ENCODE results near the gene FASN. TPM values are rescaled to one million over a fixed set of nuclear protein-coding genes. Genes with fewer than 3 reads are reported as not detected.
A peak's percentile ranks its signal among the peaks of the same experiment; 100 is the strongest.

The FASN gene
- total and polyA plus RNA-seq, 2 of the 4 experiments (the other 2 are of a cell fraction) = 12.4 to 56.0 TPM

GRCh38 chr17:82096709-82097183 is 1.3 kb downstream of the FASN start:
- H3K4me1 ChIP-seq (ENCODE audit: control insufficient read depth, insufficient read depth, low read length) = peaks cover 13% of the 10 kb centered on the region
- ATAC-seq (ENCODE audit: low read depth) (no peak), DNase-seq (no peak)
- peak overlapping the region; percentile 96 for H3K14ac ChIP-seq (replicated peaks; ENCODE audit: low read depth, low read length)
- H4K91ac ChIP-seq (ENCODE audit: insufficient read depth, low read depth, low read length) = peak overlapping the region; percentile 62; the same call in 1 of the 2 replicates
- H3K9me1 ChIP-seq (ENCODE audit: insufficient read depth, low read length) = peaks cover 5% of the 10 kb centered on the region; the same call in 1 of the 2 replicates
- no peak for TF ChIP-seq RCOR1 (IDR thresholded peaks at IDR 0.05; ENCODE audit: insufficient replicate concordance, low read length)
- no peak for TF ChIP-seq USF2 (IDR thresholded peaks at IDR 0.05; ENCODE audit: low read depth, low read length)
- TF ChIP-seq MAZ (IDR thresholded peaks at IDR 0.05; ENCODE audit: borderline replicate concordance, low read depth, low read length) = no peak
- TF ChIP-seq MXI1 (IDR thresholded peaks at IDR 0.05; ENCODE audit: borderline replicate concordance, low read depth, low read length) = no peak
- TF ChIP-seq MAFK (IDR thresholded peaks at IDR 0.05; ENCODE audit: low read depth, low read length) = no peak
- no peak for TF ChIP-seq SMC3 (IDR thresholded peaks at IDR 0.05; ENCODE audit: low read depth, low read length)
- TF ChIP-seq CHD1 (IDR thresholded peaks at IDR 0.05; ENCODE audit: low read depth, low read length) = no peak
- TF ChIP-seq BHLHE40 (IDR thresholded peaks at IDR 0.05; ENCODE audit: low read depth, low read length) = no peak
- TF ChIP-seq, protein P1, sequence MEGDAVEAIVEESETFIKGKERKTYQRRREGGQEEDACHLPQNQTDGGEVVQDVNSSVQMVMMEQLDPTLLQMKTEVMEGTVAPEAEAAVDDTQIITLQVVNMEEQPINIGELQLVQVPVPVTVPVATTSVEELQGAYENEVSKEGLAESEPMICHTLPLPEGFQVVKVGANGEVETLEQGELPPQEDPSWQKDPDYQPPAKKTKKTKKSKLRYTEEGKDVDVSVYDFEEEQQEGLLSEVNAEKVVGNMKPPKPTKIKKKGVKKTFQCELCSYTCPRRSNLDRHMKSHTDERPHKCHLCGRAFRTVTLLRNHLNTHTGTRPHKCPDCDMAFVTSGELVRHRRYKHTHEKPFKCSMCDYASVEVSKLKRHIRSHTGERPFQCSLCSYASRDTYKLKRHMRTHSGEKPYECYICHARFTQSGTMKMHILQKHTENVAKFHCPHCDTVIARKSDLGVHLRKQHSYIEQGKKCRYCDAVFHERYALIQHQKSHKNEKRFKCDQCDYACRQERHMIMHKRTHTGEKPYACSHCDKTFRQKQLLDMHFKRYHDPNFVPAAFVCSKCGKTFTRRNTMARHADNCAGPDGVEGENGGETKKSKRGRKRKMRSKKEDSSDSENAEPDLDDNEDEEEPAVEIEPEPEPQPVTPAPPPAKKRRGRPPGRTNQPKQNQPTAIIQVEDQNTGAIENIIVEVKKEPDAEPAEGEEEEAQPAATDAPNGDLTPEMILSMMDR (conservative IDR thresholded peaks at IDR 0.05; ENCODE audit: low read depth, low read length) = no peak
- no peak for TF ChIP-seq POLR2A (IDR thresholded peaks at IDR 0.05; ENCODE audit: low read depth, low read length)
- no peak for TF ChIP-seq FOS (IDR thresholded peaks at IDR 0.05; ENCODE audit: low read depth, low read length)
- TF ChIP-seq ELK1 (IDR thresholded peaks at IDR 0.05; ENCODE audit: borderline replicate concordance, low read depth, low read length) = no peak
- no peak for TF ChIP-seq CEBPB (IDR thresholded peaks at IDR 0.05; ENCODE audit: low read depth, low read length)
- TF ChIP-seq NFE2L2 (IDR thresholded peaks at IDR 0.05; ENCODE audit: low read depth, low read length) = no peak
- TF ChIP-seq RAD21 (IDR thresholded peaks at IDR 0.05; ENCODE audit: low read length) = no peak
- TF ChIP-seq RFX5 (IDR thresholded peaks at IDR 0.05; ENCODE audit: low read depth, low read length) = no peak
- peak overlapping the region; percentile 16 to 56; a peak in 1 of 4 replicates for H4K8ac ChIP-seq (ENCODE audit: low read depth in 2 of 2, low read length in 2 of 2)
- peak overlapping the region; percentile 98 for H2AK9ac ChIP-seq (replicated peaks; ENCODE audit: low read depth, low read length, poor library complexity)
- in situ Hi-C loops (cut with MboI; ENCODE audit: low sequenced_read_pairs) (no loop called here), dilution Hi-C loops (cut with HindIII; ENCODE audit: low sequenced_read_pairs, unreplicated experiment) (no loop called here), intact Hi-C loops (cut with micrococcal nuclease) (no loop called here)
- WGBS, 2 experiments (ENCODE audit: extremely low coverage in 2 of 2, insufficient read length in 1 of 2) = no CpG with 5 or more reads among the region's 8 CpGs
- H3K27me3 ChIP-seq (ENCODE audit: control insufficient read depth, insufficient read depth, low read length) = no peaks in the 10 kb centered on the region
- peak overlapping the region; percentile 94 for H3K23ac ChIP-seq (ENCODE audit: low read depth, low read length)
- peak overlapping the region; percentile 88 for H2AFZ ChIP-seq (replicated peaks; ENCODE audit: low read length, poor library complexity)
- no peak overlapping the region for H2BK120ac ChIP-seq (ENCODE audit: low read depth, low read length)
- peak overlapping the region; percentile 57 for H2BK5ac ChIP-seq (ENCODE audit: low read depth, low read length, poor library complexity, severe bottlenecking)
- no peak overlapping the region for H2BK15ac ChIP-seq (ENCODE audit: low read depth, low read length)
- peak overlapping the region; percentile 87 for H3K9ac ChIP-seq (ENCODE audit: low read depth, low read length)
- CTCF ChIA-PET = no interaction called here
- peaks cover 0 to 56% of the 10 kb centered on the region in 2 experiments for H3K79me1 ChIP-seq (ENCODE audit: low read depth in 1 of 2, low read length in 2 of 2)
- POLR2A ChIA-PET (ENCODE audit: unreplicated experiment) = no interaction called here
- peaks cover 35% of the 10 kb centered on the region for H3K36me3 ChIP-seq (ENCODE audit: control insufficient read depth, insufficient read depth, low read length)
- H4K5ac ChIP-seq (ENCODE audit: low read depth, low read length) = no peak overlapping the region
- peak overlapping the region; percentile 54 for H3K4me3 ChIP-seq (ENCODE audit: insufficient read depth, low read depth, low read length)
- no TSS peak for BruUV-seq (replicated peaks)
- peak overlapping the region; percentile 94 for H2AK5ac ChIP-seq (ENCODE audit: low read depth, low read length)
- H3K9me3 ChIP-seq (ENCODE audit: control insufficient read depth, insufficient read depth, low read length) = no peaks in the 10 kb centered on the region
- H4K20me1 ChIP-seq (ENCODE audit: insufficient read depth, low read length) = peaks cover 31% of the 10 kb centered on the region
- H3K4ac ChIP-seq (ENCODE audit: low read depth, low read length) = peak overlapping the region; percentile 89
- no peak overlapping the region; the same call in 1 of the 2 replicates for H3K18ac ChIP-seq (ENCODE audit: low read depth, low read length)
- H3K56ac ChIP-seq (ENCODE audit: extremely low read depth, insufficient read depth, low read length) = peak overlapping the region; percentile 41; the same call in 1 of the 2 replicates
- H2BK20ac ChIP-seq (ENCODE audit: low read depth, low read length) = 0 out of 2 replicates have a peak overlapping the region, but pooled peaks have one; percentile 10
- H3K27ac ChIP-seq (ENCODE audit: insufficient read depth, low read length) = peak overlapping the region; percentile 74
- peak overlapping the region; percentile 83 for H3K4me2 ChIP-seq (ENCODE audit: low read depth, low read length)
